ENCODE data around the gene CEMIP. TPM values are rescaled to one million over a fixed set of nuclear protein-coding genes. Genes with fewer than 3 reads are reported as not detected.
A peak's percentile ranks its signal among the peaks of the same experiment; 100 is the strongest.

CEMIP gene
- total RNA-seq, 6 experiments from 2014 or later = 5.8 to 53.2 (median 48.3) TPM

DNA sequence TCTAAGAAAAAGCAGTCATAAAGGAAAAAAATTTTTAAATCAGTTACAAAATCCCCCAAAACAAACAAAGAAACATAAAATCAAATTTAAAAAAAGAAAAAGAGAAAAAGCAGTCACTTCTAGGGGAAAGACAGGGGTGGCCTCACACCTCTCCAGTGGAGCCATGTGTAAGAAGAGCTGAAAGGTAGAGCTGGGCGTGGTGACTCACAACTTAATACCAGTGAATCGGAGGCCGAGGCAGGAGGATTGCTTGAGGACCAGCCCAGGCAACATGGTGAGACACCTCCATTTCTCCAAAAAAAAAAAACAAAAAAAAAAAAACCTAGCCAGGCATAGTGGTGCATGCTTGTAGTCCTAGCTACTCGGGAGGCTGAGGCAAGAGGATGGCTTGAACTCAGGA, 195.7 kb downstream of the CEMIP start:
- Mint-ChIP-seq H3K9me3 (no peaks in the 10 kb centered on the region), H3K4me3 (no peak overlapping the region), H3K27ac (no peak overlapping the region), H3K27me3 (ENCODE audit: insufficient read depth) (peaks cover 4% of the 10 kb centered on the region), H3K36me3 (ENCODE audit: low read depth) (peaks cover 13% of the 10 kb centered on the region), H3K4me1 (ENCODE audit: low read depth) (peaks cover 36% of the 10 kb centered on the region)
- DNase-seq = no peak
- TF ChIP-seq CTCF (IDR thresholded peaks at IDR 0.05) = no peak

DNA sequence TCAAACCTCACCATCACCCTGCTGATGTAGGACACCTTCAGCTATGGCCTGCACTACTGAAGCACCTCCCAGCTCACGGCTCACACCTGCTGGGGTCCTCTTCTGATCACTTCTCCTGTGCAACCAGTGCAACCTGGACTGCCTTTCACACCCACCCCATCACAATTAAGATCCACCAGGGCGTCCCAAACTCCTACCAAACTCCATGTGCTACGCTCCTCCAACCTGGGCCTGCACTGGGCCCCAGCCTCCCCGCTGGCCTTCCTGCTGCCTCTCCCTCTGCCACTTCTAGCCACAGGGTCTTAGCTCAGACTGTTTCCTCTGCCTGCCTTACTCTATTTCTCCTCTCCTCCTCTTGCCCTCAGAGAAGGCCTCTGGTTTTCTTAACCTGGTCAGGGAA, 197.7 kb downstream of the CEMIP start:
- no peaks in the 10 kb centered on the region for H3K9me3 Mint-ChIP-seq

DNA sequence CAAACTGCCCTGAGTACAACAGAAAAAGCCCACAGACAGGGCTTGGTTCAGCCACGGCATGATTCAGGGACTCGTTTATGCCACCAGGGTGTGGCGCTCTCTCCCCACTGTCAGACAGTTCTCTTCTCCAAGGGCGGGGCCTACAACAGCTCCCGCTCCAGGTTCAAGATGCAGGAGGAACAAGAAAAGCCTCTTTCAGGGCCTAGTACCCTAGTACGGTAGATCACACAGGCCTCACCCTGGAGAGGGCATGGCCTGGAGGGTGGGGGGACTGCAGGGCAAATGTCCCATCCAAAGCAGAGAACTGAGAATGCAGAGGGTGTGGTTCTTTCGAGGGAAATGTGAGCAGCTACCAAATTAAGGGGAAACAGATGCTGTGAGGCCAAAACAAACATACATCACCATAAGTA, 198.5 kb downstream of the CEMIP start:
- H3K27me3 Mint-ChIP-seq (ENCODE audit: insufficient read depth) = no peaks in the 10 kb centered on the region
- no peaks in the 10 kb centered on the region for H3K9me3 Mint-ChIP-seq
- peaks cover 22% of the 10 kb centered on the region for H3K36me3 Mint-ChIP-seq (ENCODE audit: low read depth)
- no peak overlapping the region for H3K27ac Mint-ChIP-seq
- peak; percentile 82 for TF ChIP-seq CTCF (IDR thresholded peaks at IDR 0.05)
- no peak overlapping the region for H3K4me3 Mint-ChIP-seq
- peak; percentile 47 for DNase-seq
- peaks cover 36% of the 10 kb centered on the region for H3K4me1 Mint-ChIP-seq (ENCODE audit: low read depth)

More for the DNA sequence above, 197.7 kb downstream of the CEMIP start:
- H3K27ac Mint-ChIP-seq = no peak overlapping the region
- no peak for DNase-seq
- H3K4me1 Mint-ChIP-seq (ENCODE audit: low read depth) = peaks cover 31% of the 10 kb centered on the region
- H3K36me3 Mint-ChIP-seq (ENCODE audit: low read depth) = peaks cover 17% of the 10 kb centered on the region
- no peak for TF ChIP-seq CTCF (IDR thresholded peaks at IDR 0.05)
- H3K27me3 Mint-ChIP-seq (ENCODE audit: insufficient read depth) = no peaks in the 10 kb centered on the region
- H3K4me3 Mint-ChIP-seq = no peak overlapping the region

- TF ChIP-seq CTCF (IDR thresholded peaks at IDR 0.05) = no peak
- peak; percentile 34 for DNase-seq
- peaks cover 22% of the 10 kb centered on the region for H3K36me3 Mint-ChIP-seq (ENCODE audit: low read depth)
- no peak overlapping the region for H3K4me3 Mint-ChIP-seq
- no peaks in the 10 kb centered on the region for H3K9me3 Mint-ChIP-seq
- peak overlapping the region; percentile 59; the same call in 1 of the 2 replicates for H3K27ac Mint-ChIP-seq
- no peaks in the 10 kb centered on the region for H3K27me3 Mint-ChIP-seq (ENCODE audit: insufficient read depth)
- H3K4me1 Mint-ChIP-seq (ENCODE audit: low read depth) = peaks cover 43% of the 10 kb centered on the region
These were observed 199.6 kb downstream of the CEMIP start for GRCh38 chr15:80978685-80979329.

GRCh38 chr15:80979538-80980200, 200.5 kb downstream of the CEMIP start:
- Mint-ChIP-seq H3K36me3 (ENCODE audit: low read depth) (peaks cover 22% of the 10 kb centered on the region), H3K9me3 (no peaks in the 10 kb centered on the region), H3K27me3 (ENCODE audit: insufficient read depth) (no peaks in the 10 kb centered on the region), H3K27ac (0 out of 2 replicates have a peak overlapping the region, but pooled peaks have one; percentile 59), H3K4me3 (no peak overlapping the region), H3K4me1 (ENCODE audit: low read depth) (peaks cover 50% of the 10 kb centered on the region)
- DNase-seq = no peak
- no peak for TF ChIP-seq CTCF (IDR thresholded peaks at IDR 0.05)

All from HFFc6 (cell line).